HEK293T (cell line): Measurements from ENCODE around the gene MGA.
A peak's percentile ranks its signal among the peaks of the same experiment; 100 is the strongest.

ENCODE experiments used
- CTCF ChIA-PET: fragments of 350-600 bp; formaldehyde crosslinking; extraction: SDS; loops from one replicate; lab custom pipeline; 2021; ENCODE audit warnings: antibody characterized with exemption, inconsistent platforms; lab: Yijun Ruan, JAX
- POLR2A ChIA-PET: fragments of 350-600 bp; formaldehyde crosslinking; extraction: SDS; loops from one replicate; lab custom pipeline; 2020; ENCODE audit warnings: antibody characterized with exemption, inconsistent platforms; lab: Yijun Ruan, JAX
- DNase-seq: peaks from one replicate; pipeline ENCODE4 v3.0.0; 2012; ENCODE audit warnings: mixed read lengths; ENCODE audit errors: extremely low spot score
- ARNT ChIP-seq: fragments of 450-650 bp; IDR thresholded peaks from 2 replicates; pipeline ENCODE4 v1.6.1; 2017; ENCODE audit warnings: mild to moderate bottlenecking
- BHLHE40 ChIP-seq: fragments of 450-650 bp; IDR thresholded peaks from 2 replicates; pipeline ENCODE4 v1.6.1; 2016; ENCODE audit warnings: mild to moderate bottlenecking, moderate library complexity, borderline replicate concordance
- CTBP1 ChIP-seq: fragments of 450-650 bp; IDR thresholded peaks from 2 replicates; pipeline ENCODE4 v1.6.1; 2016; ENCODE audit warnings: borderline replicate concordance
- ELF4 ChIP-seq: fragments of 450-650 bp; IDR thresholded peaks from 2 replicates; pipeline ENCODE4 v1.6.1; 2017; ENCODE audit warnings: antibody characterized with exemption
- FOXA1 ChIP-seq: fragments of 450-650 bp; IDR thresholded peaks from 2 replicates; pipeline ENCODE4 v1.6.1; 2016; ENCODE audit warnings: mild to moderate bottlenecking
- FOXK2 ChIP-seq: fragments of 450-650 bp; IDR thresholded peaks from 2 replicates; pipeline ENCODE4 v1.6.1; 2016; ENCODE audit warnings: mild to moderate bottlenecking
- FOXM1 ChIP-seq: fragments of 450-650 bp; IDR thresholded peaks from 2 replicates; pipeline ENCODE4 v1.6.1; 2017; ENCODE audit warnings: mild to moderate bottlenecking, borderline replicate concordance
- HDGF ChIP-seq: fragments of 450-650 bp; IDR thresholded peaks from 2 replicates; pipeline ENCODE4 v1.6.1; 2017; ENCODE audit warnings: antibody characterized with exemption, borderline replicate concordance
- L3MBTL2 ChIP-seq: fragments of 450-650 bp; conservative IDR thresholded peaks from 2 replicates; pipeline ENCODE4 v1.6.1; 2016; ENCODE audit warnings: mild to moderate bottlenecking
- LEF1 ChIP-seq: fragments of 450-650 bp; IDR thresholded peaks from 2 replicates; pipeline ENCODE4 v1.6.1; 2017; ENCODE audit warnings: mild to moderate bottlenecking, borderline replicate concordance
- NFRKB ChIP-seq: fragments of 450-650 bp; IDR thresholded peaks from 2 replicates; pipeline ENCODE4 v1.6.1; 2016; ENCODE audit warnings: mild to moderate bottlenecking, moderate library complexity
- SP1 ChIP-seq: fragments of 450-650 bp; IDR thresholded peaks from 2 replicates; pipeline ENCODE4 v1.6.1; 2017
- SUZ12 ChIP-seq: fragments of 450-650 bp; IDR thresholded peaks from 2 replicates; pipeline ENCODE4 v1.6.1; 2016; ENCODE audit warnings: mild to moderate bottlenecking
- TARDBP ChIP-seq: fragments of 450-650 bp; IDR thresholded peaks from 2 replicates; pipeline ENCODE4 v1.6.1; 2016
- ZNF384 ChIP-seq: fragments of 450-650 bp; IDR thresholded peaks from 2 replicates; pipeline ENCODE4 v1.6.1; 2016
- TF ChIP-seq, protein P1 (sequence below): fragments of 450-650 bp; IDR thresholded peaks from 2 replicates; pipeline ENCODE4 v1.6.1; 2016

The MGA gene

DNA sequence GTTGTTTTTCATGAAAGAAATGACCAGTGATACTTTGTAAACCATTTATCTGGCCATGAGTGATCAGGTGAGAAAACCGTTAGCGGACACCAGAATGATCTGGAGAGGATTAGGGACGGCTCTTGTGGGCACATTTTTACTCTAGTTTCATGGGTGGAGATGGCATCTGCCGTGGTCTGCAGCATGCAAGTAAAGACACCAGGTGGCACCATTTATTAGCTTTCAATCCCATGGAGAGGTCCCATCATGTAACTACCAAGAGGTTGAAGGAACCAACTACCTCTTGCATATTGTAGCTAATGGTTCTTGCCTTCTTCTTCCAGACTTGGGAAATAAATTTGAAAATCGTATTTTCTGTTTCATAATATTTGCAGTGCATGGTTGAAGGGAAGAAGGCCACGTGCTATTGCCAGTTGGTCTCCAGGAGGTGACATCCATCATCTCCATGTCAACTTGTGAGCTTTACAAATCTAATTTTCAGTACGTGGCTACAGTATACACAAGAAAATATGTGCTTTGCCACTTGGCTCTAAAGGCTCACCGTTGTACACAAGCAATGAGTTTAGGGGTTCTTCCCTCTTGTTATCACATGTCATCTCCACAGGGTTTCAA is 112.6 kb downstream of the MGA start:
- ChIA-PET POLR2A (interaction anchor here (0.8 to 0.9 kb wide), 2 partner anchors 37 to 39 kb away, joined by 3 to 5 read pairs; no protein-coding TSS in a partner anchor), CTCF (interaction anchor here (0.6 to 3.7 kb wide), 13 partner anchors 12 to 318 kb away, joined by 3 to 51 read pairs (median 3); no protein-coding TSS in a partner anchor)
- peak; percentile 45 for DNase-seq
- no peak for TF ChIP-seq L3MBTL2
- TF ChIP-seq, protein P1, sequence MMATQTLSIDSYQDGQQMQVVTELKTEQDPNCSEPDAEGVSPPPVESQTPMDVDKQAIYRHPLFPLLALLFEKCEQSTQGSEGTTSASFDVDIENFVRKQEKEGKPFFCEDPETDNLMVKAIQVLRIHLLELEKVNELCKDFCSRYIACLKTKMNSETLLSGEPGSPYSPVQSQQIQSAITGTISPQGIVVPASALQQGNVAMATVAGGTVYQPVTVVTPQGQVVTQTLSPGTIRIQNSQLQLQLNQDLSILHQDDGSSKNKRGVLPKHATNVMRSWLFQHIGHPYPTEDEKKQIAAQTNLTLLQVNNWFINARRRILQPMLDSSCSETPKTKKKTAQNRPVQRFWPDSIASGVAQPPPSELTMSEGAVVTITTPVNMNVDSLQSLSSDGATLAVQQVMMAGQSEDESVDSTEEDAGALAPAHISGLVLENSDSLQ: 0 out of 2 replicates have a peak, but pooled peaks have one; percentile 9

DNA sequence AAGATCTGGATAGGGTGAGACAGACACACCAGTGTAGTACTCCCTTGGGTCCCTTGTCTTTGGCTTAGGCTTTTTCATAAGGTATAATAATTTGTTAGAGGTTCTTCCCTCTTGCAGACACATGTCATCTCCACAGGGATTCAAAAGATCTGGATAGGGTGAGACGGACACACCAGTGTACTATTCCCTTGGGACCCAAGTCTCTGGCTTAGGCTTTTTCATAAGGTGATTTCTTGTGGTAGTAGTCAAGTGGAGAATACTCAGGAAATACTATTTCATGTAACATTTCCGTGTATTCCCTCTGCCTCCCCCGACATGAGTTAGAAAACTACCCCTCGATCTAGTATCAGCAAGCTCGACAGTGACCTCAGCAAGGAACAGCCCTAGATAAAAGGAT is 113.1 kb downstream of the MGA start:
- no peak for TF ChIP-seq SP1
- no peak for TF ChIP-seq FOXA1
- ChIA-PET CTCF (interaction anchor here (0.6 to 3.7 kb wide), 13 partner anchors 13 to 317 kb away, joined by 3 to 51 read pairs (median 3); no protein-coding TSS in a partner anchor), POLR2A (interaction anchor here (0.8 to 0.9 kb wide), 2 partner anchors 37 to 38 kb away, joined by 3 to 5 read pairs; no protein-coding TSS in a partner anchor)
- DNase-seq: no peak

DNA sequence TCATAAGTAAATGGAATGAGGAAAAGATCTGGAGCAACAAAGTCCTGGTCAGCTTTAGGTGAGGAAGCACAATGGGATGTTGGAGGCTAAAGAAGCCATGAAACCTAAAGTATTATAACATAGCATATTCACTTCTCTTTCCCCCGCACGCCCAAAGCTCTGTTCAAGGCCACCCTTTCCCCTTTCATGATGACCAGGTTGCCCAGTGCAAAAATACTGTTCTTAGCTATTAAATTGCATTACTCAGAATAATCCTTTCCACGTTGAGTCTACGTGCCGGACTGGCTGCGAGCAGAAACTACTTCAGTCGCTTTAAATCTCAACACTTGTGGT is 113.5 kb downstream of the MGA start:
- DNase-seq: no peak
- TF ChIP-seq SUZ12 (no peak), L3MBTL2 (no peak), NFRKB (no peak), CTBP1 (no peak), ZNF384 (no peak), BHLHE40 (no peak), FOXM1 (no peak), ELF4 (no peak), FOXK2 (no peak), HDGF (no peak), SP1 (no peak)
- TF ChIP-seq, protein P1: no peak
- ChIA-PET CTCF (interaction anchor here (0.6 to 3.7 kb wide), 12 partner anchors 13 to 216 kb away, joined by 3 to 51 read pairs (median 4); no protein-coding TSS in a partner anchor), POLR2A (interaction anchor here (0.8 to 0.9 kb wide), 2 partner anchors 9 to 37 kb away, joined by 3 read pairs; no protein-coding TSS in a partner anchor)

DNA sequence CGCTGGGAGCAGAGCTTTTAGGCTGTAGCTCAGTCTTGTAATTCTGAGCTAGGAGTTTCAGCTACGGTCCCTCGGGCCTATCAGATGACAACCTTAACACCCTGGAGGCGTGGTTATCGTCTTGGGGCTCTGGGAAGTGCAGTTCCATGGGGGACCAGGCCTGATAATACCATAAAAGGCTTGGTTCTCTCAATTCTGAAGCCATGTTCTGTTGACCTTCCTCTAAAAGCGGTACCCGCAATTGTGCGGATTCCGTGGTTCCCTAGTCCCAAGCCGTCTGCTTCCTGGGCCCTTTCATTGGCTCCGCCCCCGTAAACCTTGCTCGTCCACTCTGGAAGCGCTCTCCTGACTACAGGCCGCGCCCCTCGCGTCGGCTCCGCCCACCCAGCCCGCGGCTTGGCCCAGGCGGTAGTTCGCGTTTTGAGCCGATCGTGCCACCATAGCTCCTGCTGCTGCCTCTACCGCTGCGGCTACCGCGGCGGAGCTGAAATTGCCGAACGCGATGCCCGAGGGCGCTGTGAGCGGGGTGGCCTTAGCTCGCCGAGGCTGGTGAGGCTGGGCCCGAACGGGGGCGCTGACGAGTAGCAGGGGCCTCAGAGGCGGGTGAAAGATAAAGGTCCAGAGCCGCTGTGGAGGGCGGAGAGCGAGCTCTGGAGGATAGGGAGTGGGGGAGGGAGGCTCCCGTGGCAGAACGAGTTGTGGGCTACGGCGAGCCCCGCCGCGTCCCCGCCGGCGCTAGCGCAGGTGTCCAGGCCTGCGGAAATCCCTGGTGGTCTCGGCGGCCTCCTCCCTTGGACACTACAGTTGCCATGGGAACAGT is 114.1 kb downstream of the MGA start, which contains the start of gene MAPKBP1:
Gene MAPKBP1 (plus strand): TSS at position 423 of the 820 bp plus-strand sequence. CDS start 792 bp downstream, outside the sequence.
- POLR2A ChIA-PET: interaction anchor here (0.9 kb wide), 1 partner anchor 10 kb away, joined by 3 read pairs; no protein-coding TSS in a partner anchor

DNA sequence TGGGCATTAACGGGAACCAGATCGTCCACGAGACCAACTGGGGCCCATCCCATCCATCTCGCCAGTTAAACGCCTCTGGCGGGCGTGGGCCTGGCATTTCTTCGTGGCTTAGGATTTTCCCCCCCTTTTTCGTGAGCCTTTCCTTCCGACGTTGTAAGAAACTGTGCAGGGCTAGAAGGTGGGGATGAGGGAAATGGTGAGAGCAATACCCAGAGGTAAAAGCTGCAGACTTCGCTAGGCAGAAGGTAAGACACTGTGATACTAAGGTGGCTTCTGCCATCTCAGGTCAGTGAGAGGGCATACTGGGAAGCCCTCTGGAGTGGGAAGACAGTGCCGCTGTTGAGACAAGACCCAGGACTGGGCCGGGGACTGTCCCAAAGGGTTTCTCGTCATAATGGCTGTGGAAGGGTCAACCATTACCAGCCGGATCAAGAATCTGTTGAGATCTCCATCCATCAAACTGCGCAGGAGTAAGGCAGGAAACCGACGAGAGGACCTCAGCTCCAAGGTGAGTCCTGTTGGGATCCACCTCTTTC is 114.7 kb downstream of the MGA start:
- no peak for DNase-seq
- ChIA-PET CTCF (interaction anchor here (1.0 to 3.7 kb wide), 4 partner anchors 19 to 217 kb away, joined by 4 to 51 read pairs (median 5); no protein-coding TSS in a partner anchor), POLR2A (no interaction called here)
- peak; percentile 47; the same call in 1 of the 2 replicates for TF ChIP-seq L3MBTL2
- TF ChIP-seq, protein P1: no peak

More for the DNA sequence above, 114.1 kb downstream of the MGA start, which contains the start of gene MAPKBP1:
- CTCF ChIA-PET: interaction anchor here (0.6 to 3.7 kb wide), 10 partner anchors 13 to 216 kb away, joined by 3 to 51 read pairs (median 4); no protein-coding TSS in a partner anchor
- TF ChIP-seq HDGF: 0 out of 2 replicates have a peak, but pooled peaks have one; percentile 51
- no peak for TF ChIP-seq FOXK2
- TF ChIP-seq L3MBTL2: peak; percentile 54; the same call in 1 of the 2 replicates
- peak; percentile 87 for DNase-seq

DNA sequence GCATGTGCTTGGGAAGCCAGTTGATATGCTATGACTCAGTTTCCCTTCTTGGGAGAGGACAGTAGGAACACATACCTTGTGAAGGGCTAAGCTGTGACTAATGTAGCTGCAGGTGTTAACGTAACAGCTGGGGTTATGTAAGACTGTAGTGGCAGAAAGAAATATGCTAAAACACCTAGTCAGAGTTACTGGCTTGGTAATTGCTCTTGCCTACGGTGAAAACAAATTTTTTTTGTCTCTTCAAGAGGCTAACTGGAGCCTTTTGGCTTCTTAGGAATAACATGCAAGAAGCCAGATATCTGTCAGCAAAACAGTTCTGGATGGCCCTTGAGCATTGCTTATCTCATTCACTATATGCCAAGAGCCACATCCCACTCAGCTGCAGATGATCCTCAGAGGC is 115.4 kb downstream of the MGA start:
- ChIA-PET POLR2A (no interaction called here), CTCF (no interaction called here)
- TF ChIP-seq ZNF384: no peak
- TF ChIP-seq ELF4: no peak
- TF ChIP-seq FOXA1: no peak
- no peak for TF ChIP-seq L3MBTL2
- TF ChIP-seq FOXK2: no peak
- TF ChIP-seq FOXM1: no peak
- TF ChIP-seq TARDBP: no peak
- no peak for TF ChIP-seq LEF1
- TF ChIP-seq HDGF: no peak
- no peak for TF ChIP-seq SP1
- TF ChIP-seq ARNT: no peak
- DNase-seq: no peak
